ENCODE data around the gene SLC18B1. TPM values are rescaled to one million over a fixed set of nuclear protein-coding genes. Genes with fewer than 3 reads are reported as not detected.
A peak's percentile ranks its signal among the peaks of the same experiment; 100 is the strongest.

The SLC18B1 gene
- total RNA-seq (2014; rRNA removed; shearing (Covaris generic)): 10.2 and 10.7 TPM in 2 replicates

DNA sequence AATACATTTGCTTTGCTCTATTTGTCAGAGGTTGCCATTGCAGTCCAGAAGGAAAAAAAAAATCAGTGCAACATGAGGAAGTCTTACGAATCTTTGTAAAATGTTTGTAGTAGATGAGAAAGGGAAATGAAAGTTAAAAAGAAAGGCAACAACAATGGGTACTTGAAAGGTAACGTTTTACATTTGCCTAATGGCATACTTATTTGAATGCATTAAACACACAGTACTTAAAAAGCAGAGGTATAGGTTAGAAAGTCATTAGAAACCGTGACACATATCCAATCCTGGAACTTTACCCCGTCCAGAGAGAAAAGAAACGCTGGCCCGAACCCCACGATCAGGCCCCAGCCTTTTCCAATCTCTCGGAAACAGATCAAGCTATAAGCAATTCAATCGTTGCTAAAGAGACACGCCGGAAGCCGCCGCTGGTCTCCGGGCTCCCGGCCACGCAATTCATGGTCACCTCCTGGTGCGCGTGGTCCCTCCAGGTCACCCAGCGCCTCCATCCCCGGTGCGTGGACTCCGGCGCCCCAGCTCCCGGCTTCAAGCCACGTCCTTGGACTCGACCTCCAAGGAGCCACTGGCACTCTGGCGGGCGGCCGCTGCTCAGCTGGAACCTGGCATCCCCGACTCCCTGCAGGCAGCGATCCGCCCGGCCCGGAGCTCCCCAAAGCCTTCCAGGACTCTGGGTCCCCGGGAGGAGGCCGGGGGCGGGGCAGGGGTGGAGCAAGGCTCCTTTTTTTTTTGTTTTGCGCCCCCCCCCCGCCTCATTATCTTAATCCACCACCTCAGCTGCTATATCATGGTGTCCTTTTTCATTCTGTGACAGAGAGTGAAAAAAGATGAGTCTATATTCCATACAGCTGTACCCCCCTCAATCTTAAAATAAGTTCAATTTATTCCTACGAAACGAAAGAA lies at the start of gene SLC18B1:
SLC18B1 (minus strand) TSS at position 687 of the 918 bp plus-strand sequence; CDS start at position 506, 181 bp downstream.
- peak; percentile 70 for DNase-seq (ENCODE audit: low spot score)

DNA sequence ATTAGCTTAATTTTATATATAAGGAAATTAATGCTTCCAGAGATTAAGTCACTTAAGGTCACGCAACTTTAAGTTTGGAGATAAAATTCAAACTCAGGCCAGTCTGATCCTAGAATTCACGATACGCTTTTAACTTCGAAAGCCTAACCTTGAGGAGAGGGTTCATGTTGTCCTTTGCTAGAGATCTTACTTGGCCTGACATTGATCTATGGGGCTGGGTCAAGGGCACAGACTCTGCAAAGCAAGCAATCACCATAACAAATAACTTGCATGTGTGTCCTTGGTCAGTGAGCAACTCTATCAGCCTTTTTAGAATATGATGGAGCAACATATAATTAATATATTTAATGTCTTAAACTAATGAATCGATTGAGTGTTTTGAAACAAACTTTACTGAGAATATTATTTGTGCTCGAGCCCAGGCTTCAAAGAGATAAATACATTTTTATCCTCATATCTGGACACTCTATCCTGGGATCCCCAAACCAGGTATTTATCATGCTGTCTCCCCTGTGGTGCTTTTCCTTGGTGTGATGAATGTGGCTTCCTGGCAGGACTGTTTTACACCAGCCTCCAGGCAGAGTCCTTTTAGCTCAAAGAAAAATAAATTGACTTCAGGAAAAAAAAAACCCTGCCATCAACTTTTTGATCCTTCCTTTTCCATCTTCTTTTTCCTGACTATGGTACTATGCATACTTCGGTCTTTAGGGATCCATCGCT lies 45.0 kb upstream of the SLC18B1 start:
- DNase-seq (ENCODE audit: low spot score): no peak

- no peak for DNase-seq (ENCODE audit: low spot score)
Observed at GRCh38 chr6:132841966-132842365, 43.5 kb upstream of the SLC18B1 start.

DNA sequence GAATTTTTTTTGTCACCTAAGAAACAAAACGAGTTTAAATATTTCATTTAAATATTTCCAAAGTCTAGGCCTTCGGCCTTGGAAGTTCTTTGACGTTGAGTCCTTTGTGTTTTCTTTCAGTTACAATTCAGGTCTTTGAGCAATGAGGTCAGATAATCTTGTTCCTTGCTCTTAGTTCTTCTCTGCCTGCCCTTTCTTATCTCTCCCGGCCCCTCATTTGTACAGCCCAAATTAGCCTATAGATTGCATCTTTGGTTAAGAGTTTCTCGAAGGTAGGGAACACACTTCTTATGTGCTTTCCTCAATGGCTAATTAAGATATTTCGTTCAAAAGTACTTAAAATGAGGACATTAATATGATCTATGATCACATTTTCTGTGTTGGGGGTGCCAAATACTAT lies 34.5 kb upstream of the SLC18B1 start:
- no peak for DNase-seq (ENCODE audit: low spot score)

- DNase-seq (ENCODE audit: low spot score): peak; percentile 61
Observed at GRCh38 chr6:132830334-132830751, 31.9 kb upstream of the SLC18B1 start.

DNA sequence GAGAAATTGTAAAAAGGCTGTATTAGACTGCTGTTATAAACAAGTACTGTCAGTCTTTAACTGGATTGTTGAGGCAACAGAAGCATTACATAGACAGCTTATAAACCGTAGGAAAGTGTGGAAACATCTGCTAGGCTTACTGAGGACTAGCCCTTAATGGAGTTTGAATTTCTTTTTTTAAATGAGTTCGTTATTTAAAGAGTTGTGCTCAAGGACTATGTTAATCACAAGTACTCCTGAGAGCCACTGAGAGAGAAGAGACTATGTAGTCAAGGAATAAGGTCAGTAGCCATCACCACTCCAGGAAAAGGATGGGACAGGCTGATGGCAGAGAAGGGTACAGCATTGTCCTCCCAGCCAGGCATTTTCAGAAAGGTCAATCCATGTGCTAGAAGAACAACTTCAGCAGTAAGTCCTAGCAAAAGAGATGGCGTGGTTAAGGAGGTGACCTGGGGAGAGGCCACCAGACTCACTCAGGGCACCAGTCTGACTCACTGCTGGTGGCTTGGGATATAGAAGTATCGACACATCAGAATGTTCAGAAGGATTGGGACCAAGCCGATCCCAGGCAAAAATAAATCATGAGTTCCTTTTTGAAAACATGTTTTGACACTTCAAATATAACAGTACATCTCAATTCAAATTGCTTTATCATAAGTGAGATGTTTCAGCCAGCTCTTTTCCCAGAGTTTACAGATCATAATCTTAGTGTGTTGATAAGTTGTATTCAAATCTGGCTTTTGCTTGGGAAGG lies 22.4 kb upstream of the SLC18B1 start:
- DNase-seq (ENCODE audit: low spot score): peak; percentile 54

- DNase-seq (ENCODE audit: low spot score): peak; percentile 35
Observed at GRCh38 chr6:132819405-132820161, 21.1 kb upstream of the SLC18B1 start.

GRCh38 chr6:132818404-132819359 lies 20.2 kb upstream of the SLC18B1 start:
- DNase-seq (ENCODE audit: low spot score): no peak

DNA sequence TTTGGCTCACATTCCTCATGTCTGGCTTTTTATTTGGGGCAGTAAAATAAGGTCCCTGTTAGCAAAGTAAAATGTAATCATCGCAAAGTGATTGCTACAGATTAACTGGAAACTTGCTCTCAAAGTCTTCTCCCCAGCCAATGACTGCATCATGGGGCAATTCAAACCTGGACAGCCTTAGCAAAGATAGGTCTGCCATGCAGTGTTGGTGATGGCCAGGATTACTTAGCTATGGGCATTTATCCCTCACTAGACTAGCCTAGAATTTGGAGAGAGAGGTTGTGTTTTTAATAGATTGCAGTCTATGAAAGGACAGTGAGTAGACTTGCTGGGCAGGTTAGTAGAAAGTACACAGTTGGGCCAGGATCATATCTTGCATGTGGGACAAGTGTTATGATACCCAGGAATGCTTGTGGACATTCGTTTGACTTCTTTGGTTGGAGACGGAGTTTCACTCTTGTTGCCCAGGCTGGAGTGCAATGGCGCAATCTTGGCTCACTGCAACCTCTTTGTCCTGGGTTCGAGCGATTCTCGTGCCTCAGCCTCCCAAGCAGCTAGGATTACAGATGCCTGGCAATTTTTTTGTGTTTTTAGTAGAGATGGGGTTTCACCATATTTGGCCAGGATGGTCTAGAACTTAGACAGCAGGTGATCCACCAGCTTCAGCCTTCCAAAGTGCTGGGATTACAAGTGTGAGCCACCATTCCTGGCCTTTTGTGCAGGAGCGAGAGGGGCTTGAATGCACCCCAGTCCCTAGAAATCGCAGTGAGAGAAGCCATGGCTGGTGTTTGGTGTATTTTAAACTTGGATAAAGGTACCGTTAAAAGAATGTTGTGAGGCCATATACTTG lies 19.3 kb upstream of the SLC18B1 start:
- DNase-seq (ENCODE audit: low spot score): no peak

GRCh38 chr6:132816660-132817059 lies 18.2 kb upstream of the SLC18B1 start:
- no peak for DNase-seq (ENCODE audit: low spot score)

DNA sequence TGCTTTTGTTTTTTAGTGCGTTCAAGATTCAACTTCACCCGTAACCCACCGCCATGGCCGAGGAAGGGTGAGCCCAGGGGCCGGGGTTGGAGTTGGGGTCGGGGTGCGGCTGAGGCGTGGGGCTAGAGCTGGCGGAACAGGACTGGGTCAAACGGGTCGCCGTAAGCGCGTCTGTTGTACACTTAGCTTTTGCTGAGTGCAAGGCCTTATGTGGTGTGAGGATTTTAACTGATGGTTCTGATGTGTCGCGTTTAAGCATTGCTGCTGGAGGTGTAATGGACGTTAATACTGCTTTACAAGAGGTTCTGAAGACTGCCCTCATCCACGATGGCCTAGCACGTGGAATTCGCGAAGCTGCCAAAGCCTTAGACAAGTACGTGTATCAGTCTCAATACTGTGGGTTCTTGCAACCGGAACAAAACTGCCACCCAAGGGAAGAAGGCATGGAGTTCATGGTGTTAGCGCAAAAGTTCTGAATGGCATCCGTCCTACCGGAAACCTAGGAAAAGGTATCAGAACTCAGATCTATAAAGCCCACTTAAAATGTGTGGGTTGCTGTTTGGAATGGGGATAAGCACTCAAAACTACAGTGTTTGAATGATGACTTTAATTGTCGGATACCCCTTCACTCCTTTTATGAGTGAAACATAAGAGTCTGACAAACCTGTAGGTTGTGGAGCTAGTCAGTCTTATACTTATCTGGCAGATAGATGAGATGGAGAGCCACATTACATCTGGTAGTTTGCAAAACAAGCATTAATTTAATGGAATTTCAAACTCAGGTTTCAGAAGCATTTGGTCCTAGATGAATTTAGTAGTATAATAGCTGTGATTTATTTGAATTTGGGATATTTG lies 16.5 kb upstream of the SLC18B1 start:
- DNase-seq (ENCODE audit: low spot score): peak; percentile 38

- DNase-seq (ENCODE audit: low spot score): peak; percentile 69
Observed at GRCh38 chr6:132813173-132813856, 14.9 kb upstream of the SLC18B1 start.

DNA sequence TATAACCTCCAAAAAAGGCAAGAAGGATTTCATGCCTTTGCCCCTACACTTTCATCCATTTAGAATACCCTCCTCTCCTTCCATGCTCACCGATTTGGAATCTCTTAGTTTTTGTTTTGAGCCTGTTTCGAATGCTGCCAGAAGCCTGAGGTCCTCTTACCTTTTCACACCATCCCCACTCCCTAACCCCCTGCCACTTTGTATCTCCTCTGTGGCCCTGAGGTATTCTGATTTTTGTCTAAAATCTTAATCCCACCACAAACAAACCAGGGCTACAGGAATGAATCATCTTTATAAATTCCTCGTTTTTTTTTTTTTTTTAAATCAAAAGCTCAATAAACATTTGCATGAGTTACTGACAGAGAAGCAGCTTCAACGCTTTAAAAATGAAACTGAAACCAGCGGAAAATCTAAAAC lies 14.3 kb upstream of the SLC18B1 start:
- DNase-seq (ENCODE audit: low spot score): no peak

DNA sequence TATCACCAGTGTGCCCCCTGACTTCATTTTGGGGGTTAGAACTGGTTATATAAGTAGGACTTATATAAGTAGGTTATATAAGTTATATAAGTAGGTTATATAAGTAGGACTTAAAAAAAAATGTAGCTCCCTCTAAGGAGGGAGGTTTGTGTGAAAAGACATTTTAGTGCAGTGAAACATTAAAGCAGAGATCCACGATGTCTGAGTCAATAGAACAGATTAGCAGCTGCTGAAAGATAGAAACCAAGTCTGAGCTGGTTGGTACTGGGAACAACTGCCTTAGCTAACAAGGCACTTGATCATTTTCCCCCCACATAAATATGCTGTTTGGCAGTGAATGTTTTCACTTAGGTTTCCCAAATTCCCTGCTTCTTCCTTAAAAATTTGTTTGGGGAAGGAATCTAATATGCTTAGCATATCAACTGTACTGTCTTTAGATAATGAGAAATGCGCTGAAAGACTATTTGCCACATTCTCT lies 13.9 kb upstream of the SLC18B1 start:
- no peak for DNase-seq (ENCODE audit: low spot score)

GRCh38 chr6:132811276-132811675 lies 12.8 kb upstream of the SLC18B1 start:
- no peak for DNase-seq (ENCODE audit: low spot score)

DNA sequence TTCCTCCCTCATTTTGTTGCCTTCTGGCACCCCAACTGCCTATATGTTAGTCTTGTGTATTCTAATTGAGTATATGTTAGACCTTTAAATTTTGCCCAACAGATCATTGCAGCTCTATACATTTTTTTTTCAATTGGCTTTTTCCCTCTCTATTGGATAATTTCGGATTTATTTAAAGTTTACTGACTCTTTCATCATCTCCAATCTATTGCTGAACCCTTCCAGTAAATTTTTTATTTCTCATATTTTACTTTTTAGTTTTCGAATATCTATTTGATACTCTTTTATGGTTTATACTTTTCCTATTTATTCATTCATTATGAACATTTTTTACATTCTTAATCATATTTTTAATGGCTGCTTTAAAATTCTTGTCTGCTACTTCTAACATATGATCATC lies 7.1 kb upstream of the SLC18B1 start:
- no peak for DNase-seq (ENCODE audit: low spot score)

DNA sequence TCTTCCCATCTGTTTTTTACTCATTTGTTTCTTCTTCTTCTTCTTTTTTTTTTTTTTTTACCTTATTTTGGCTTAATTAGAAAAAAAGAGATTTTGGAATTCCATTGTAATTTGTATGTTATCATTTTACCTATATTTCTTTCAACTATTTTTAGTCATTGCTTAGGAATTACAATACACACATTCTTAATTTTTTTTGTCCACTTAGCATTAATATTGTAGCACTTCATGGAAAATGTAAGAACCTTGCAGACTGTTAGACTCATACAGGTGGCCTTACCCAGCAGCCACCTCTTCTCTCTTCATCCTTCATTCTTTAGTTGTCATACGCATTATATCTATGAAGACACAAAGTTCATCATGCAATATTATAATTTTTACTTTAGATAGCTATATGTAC lies 5.8 kb upstream of the SLC18B1 start:
- DNase-seq (ENCODE audit: low spot score): no peak

All from HT-29 (cell line).